ENCODE data around the gene GNRHR.
"Not testable (repeated sequence)": the region's sequence is repeated elsewhere in the genome, so short reads cannot be mapped to it uniquely, and the experiment has no call there.

The GNRHR gene

DNA sequence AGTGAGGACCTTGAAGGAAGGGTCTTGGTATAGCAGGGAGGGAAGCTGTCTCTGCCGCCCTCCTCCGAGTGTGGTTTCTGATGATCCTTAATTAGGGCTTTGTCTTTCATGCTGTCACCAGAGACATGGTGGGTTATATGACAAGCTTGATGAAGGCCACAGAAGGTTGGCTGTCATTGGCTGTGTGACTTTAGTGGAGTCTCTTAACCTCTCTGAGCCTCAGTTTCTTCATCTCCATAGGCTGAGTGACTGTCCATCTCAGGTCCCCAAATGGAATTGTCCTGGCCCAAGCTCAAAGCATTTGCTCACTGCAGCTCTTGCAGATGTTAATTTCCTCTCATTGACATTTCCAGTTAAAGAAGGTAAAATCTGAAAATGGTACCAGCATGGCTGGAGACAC, 36.6 kb downstream of the GNRHR start:
- Histone ChIP-seq H3K4me3 (ENCODE audit: low read depth, low read length) (no peak overlapping the region), H3K4me1 (ENCODE audit: control insufficient read depth, insufficient read depth, low read length, unreplicated experiment) (peaks cover 32% of the 10 kb centered on the region), H2AFZ (ENCODE audit: low read length, unreplicated experiment) (no peak overlapping the region), H3K36me3 (ENCODE audit: insufficient read depth, low read length) (peaks cover 9% of the 10 kb centered on the region; the same call in 1 of the 2 replicates), H3K27ac (ENCODE audit: low read depth, low read length) (no peak overlapping the region), H3K79me2 (ENCODE audit: control insufficient read depth, insufficient read depth, low read length, unreplicated experiment) (peaks cover 7% of the 10 kb centered on the region), H3K27me3 (ENCODE audit: insufficient read depth, low read length) (no peaks in the 10 kb centered on the region)

GRCh38 chr4:67714955-67715354, 39.2 kb downstream of the GNRHR start:
- H3K27me3 ChIP-seq (ENCODE audit: insufficient read depth, low read length), result no peaks in the 10 kb centered on the region
- H3K79me2 ChIP-seq (ENCODE audit: control insufficient read depth, insufficient read depth, low read length, unreplicated experiment), result peaks cover 11% of the 10 kb centered on the region
- H3K4me3 ChIP-seq (ENCODE audit: low read depth, low read length), result no peak overlapping the region
- H3K4me1 ChIP-seq (ENCODE audit: control insufficient read depth, insufficient read depth, low read length, unreplicated experiment), result peaks cover 18% of the 10 kb centered on the region
- no peaks in the 10 kb centered on the region for H3K36me3 ChIP-seq (ENCODE audit: insufficient read depth, low read length)
- peak overlapping the region; percentile 60 for H3K27ac ChIP-seq (ENCODE audit: low read depth, low read length)
- no peak overlapping the region for H2AFZ ChIP-seq (ENCODE audit: low read length, unreplicated experiment)

DNA sequence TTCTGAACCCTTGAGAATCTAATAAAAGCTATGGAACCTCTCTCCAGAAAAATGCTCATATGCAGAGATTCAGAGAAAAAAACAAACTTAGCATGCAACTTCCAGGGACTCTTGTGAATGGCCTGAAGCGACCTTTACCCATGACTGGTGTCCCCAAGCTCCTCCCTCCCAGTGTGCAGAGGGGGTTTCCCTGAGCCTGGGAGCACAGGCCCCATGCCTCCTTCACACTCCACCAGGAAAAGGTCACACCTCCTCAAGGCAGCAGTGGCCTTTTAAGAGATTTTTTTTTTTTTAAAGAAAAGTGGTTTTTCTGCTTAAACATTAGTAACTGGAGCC, 40.0 kb downstream of the GNRHR start:
- Histone ChIP-seq H2AFZ (ENCODE audit: low read length, unreplicated experiment) (no peak overlapping the region), H3K4me3 (ENCODE audit: low read depth, low read length) (no peak overlapping the region), H3K79me2 (ENCODE audit: control insufficient read depth, insufficient read depth, low read length, unreplicated experiment) (peaks cover 11% of the 10 kb centered on the region), H3K4me1 (ENCODE audit: control insufficient read depth, insufficient read depth, low read length, unreplicated experiment) (peaks cover 18% of the 10 kb centered on the region), H3K27ac (ENCODE audit: low read depth, low read length) (peak overlapping the region; percentile 60), H3K36me3 (ENCODE audit: insufficient read depth, low read length) (no peaks in the 10 kb centered on the region), H3K27me3 (ENCODE audit: insufficient read depth, low read length) (no peaks in the 10 kb centered on the region)

GRCh38 chr4:67713529-67714247, 40.5 kb downstream of the GNRHR start:
- Histone ChIP-seq H3K4me1 (ENCODE audit: control insufficient read depth, insufficient read depth, low read length, unreplicated experiment) (peaks cover 18% of the 10 kb centered on the region), H3K79me2 (ENCODE audit: control insufficient read depth, insufficient read depth, low read length, unreplicated experiment) (peaks cover 14% of the 10 kb centered on the region), H3K4me3 (ENCODE audit: low read depth, low read length) (no peak overlapping the region), H3K27me3 (ENCODE audit: insufficient read depth, low read length) (no peaks in the 10 kb centered on the region), H3K27ac (ENCODE audit: low read depth, low read length) (peak overlapping the region; percentile 60), H2AFZ (ENCODE audit: low read length, unreplicated experiment) (no peak overlapping the region), H3K36me3 (ENCODE audit: insufficient read depth, low read length) (no peaks in the 10 kb centered on the region)

GRCh38 chr4:67712650-67713528, 41.3 kb downstream of the GNRHR start:
- H3K79me2 ChIP-seq (ENCODE audit: control insufficient read depth, insufficient read depth, low read length, unreplicated experiment), result peaks cover 19% of the 10 kb centered on the region
- H3K36me3 ChIP-seq (ENCODE audit: insufficient read depth, low read length), result no peaks in the 10 kb centered on the region
- H3K27ac ChIP-seq (ENCODE audit: low read depth, low read length), result 0 out of 2 replicates have a peak overlapping the region, but pooled peaks have one; percentile 60
- H2AFZ ChIP-seq (ENCODE audit: low read length, unreplicated experiment), result no peak overlapping the region
- H3K4me3 ChIP-seq (ENCODE audit: low read depth, low read length), result no peak overlapping the region
- H3K27me3 ChIP-seq (ENCODE audit: insufficient read depth, low read length), result no peaks in the 10 kb centered on the region
- peaks cover 18% of the 10 kb centered on the region for H3K4me1 ChIP-seq (ENCODE audit: control insufficient read depth, insufficient read depth, low read length, unreplicated experiment)

GRCh38 chr4:67712000-67712625, 42.1 kb downstream of the GNRHR start:
- no peaks in the 10 kb centered on the region; the same call in 1 of the 2 replicates for H3K36me3 ChIP-seq (ENCODE audit: insufficient read depth, low read length)
- no peaks in the 10 kb centered on the region for H3K27me3 ChIP-seq (ENCODE audit: insufficient read depth, low read length)
- H3K4me1 ChIP-seq (ENCODE audit: control insufficient read depth, insufficient read depth, low read length, unreplicated experiment), result peaks cover 18% of the 10 kb centered on the region
- H3K79me2 ChIP-seq (ENCODE audit: control insufficient read depth, insufficient read depth, low read length, unreplicated experiment), result peaks cover 25% of the 10 kb centered on the region
- H2AFZ ChIP-seq (ENCODE audit: low read length, unreplicated experiment), result no peak overlapping the region
- H3K27ac ChIP-seq (ENCODE audit: low read depth, low read length), result no peak overlapping the region
- no peak overlapping the region for H3K4me3 ChIP-seq (ENCODE audit: low read depth, low read length)

DNA sequence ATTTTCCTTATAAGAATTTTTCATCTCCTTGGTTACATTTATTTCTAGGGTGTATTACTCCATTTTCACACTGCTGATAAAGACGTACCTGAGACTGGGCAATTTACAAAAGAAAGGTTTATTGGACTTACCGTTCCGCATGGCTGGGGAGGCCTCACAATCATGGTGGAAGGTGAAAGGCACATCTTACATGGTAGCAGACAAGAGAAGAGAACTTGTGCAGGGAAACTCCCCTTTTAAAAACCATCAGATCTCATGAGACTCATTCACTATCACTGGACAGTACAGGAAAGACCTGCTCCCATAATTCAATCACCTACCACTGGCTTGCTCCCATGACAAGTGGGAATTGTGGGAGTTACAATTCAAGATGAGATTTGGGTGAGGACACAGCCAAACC, 47.5 kb downstream of the GNRHR start:
- H3K36me3 ChIP-seq (ENCODE audit: insufficient read depth, low read length); H3K27me3 ChIP-seq (ENCODE audit: insufficient read depth, low read length); H3K4me3 ChIP-seq (ENCODE audit: low read depth, low read length); H2AFZ ChIP-seq (ENCODE audit: low read length, unreplicated experiment); H3K27ac ChIP-seq (ENCODE audit: low read depth, low read length): not testable (repeated sequence)
- H3K79me2 ChIP-seq (ENCODE audit: control insufficient read depth, insufficient read depth, low read length, unreplicated experiment), result peaks cover 64% of the 10 kb centered on the region
- peaks cover 10% of the 10 kb centered on the region for H3K4me1 ChIP-seq (ENCODE audit: control insufficient read depth, insufficient read depth, low read length, unreplicated experiment)

DNA sequence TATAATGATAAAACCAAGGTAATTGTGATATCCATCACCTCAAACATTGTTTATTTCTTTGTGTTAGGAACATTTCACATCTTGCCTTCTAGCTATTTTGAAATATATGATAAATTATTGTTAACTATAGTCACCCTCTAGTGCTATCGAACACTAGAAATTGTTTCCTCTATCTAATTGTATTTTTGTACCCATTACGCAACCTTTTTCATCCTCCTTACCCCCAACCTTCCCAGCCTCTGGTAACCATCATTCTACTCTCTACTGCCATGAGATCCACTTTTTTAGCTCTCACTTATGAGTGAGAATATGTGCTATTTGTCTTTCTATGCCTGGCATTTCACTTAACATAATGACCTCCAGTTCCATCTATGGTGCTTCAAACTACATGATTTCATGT, 49.3 kb downstream of the GNRHR start:
- H3K79me2 ChIP-seq (ENCODE audit: control insufficient read depth, insufficient read depth, low read length, unreplicated experiment), result peaks cover 74% of the 10 kb centered on the region

GRCh38 chr4:67702166-67702565, 52.0 kb downstream of the GNRHR start:
- peak overlapping the region; percentile 14 for H2AFZ ChIP-seq (ENCODE audit: low read length, unreplicated experiment)
- H3K4me1 ChIP-seq (ENCODE audit: control insufficient read depth, insufficient read depth, low read length, unreplicated experiment), result peaks cover 20% of the 10 kb centered on the region
- H3K36me3 ChIP-seq (ENCODE audit: insufficient read depth, low read length), result peaks cover 13% of the 10 kb centered on the region
- peaks cover 87% of the 10 kb centered on the region for H3K79me2 ChIP-seq (ENCODE audit: control insufficient read depth, insufficient read depth, low read length, unreplicated experiment)
- peak overlapping the region; percentile 89 for H3K4me3 ChIP-seq (ENCODE audit: low read depth, low read length)
- H3K27ac ChIP-seq (ENCODE audit: low read depth, low read length), result peak overlapping the region; percentile 76; the same call in 1 of the 2 replicates
- H3K27me3 ChIP-seq (ENCODE audit: insufficient read depth, low read length), result no peaks in the 10 kb centered on the region

More for the DNA sequence above, 49.3 kb downstream of the GNRHR start:
- Histone ChIP-seq H3K4me3 (ENCODE audit: low read depth, low read length) (no peak overlapping the region), H3K4me1 (ENCODE audit: control insufficient read depth, insufficient read depth, low read length, unreplicated experiment) (peaks cover 10% of the 10 kb centered on the region), H3K36me3 (ENCODE audit: insufficient read depth, low read length) (peaks cover 10% of the 10 kb centered on the region), H3K27me3 (ENCODE audit: insufficient read depth, low read length) (no peaks in the 10 kb centered on the region), H3K27ac (ENCODE audit: low read depth, low read length) (no peak overlapping the region), H2AFZ (ENCODE audit: low read length, unreplicated experiment) (no peak overlapping the region)

- H3K36me3 ChIP-seq (ENCODE audit: insufficient read depth, low read length), result peaks cover 13% of the 10 kb centered on the region
- H3K79me2 ChIP-seq (ENCODE audit: control insufficient read depth, insufficient read depth, low read length, unreplicated experiment), result peaks cover 86% of the 10 kb centered on the region
- H3K27ac ChIP-seq (ENCODE audit: low read depth, low read length), result peak overlapping the region; percentile 76
- H2AFZ ChIP-seq (ENCODE audit: low read length, unreplicated experiment), result peak overlapping the region; percentile 98
- peak overlapping the region; percentile 89 for H3K4me3 ChIP-seq (ENCODE audit: low read depth, low read length)
- no peaks in the 10 kb centered on the region for H3K27me3 ChIP-seq (ENCODE audit: insufficient read depth, low read length)
- H3K4me1 ChIP-seq (ENCODE audit: control insufficient read depth, insufficient read depth, low read length, unreplicated experiment), result peaks cover 20% of the 10 kb centered on the region
Observed at GRCh38 chr4:67701517-67701850, 52.7 kb downstream of the GNRHR start.

Measured in ACC112 (cell line).